ENCODE results near the gene KIF2C. TPM values are rescaled to one million over a fixed set of nuclear protein-coding genes. Genes with fewer than 3 reads are reported as not detected.

Gene KIF2C
- total and polyA plus RNA-seq, 2 donors (not counting 1 experiment from before 2014, with no cell fraction given) = 0.25 to 0.69 TPM

GRCh38 chr1:44705470-44705869 lies 34.2 kb upstream of the KIF2C start:
- DNase-seq = no peak
- H3K27ac Mint-ChIP-seq = no peak overlapping the region
- ATAC-seq (ENCODE audit: low read depth) = no peak
- no peak overlapping the region for H2AFZ ChIP-seq (ENCODE audit: insufficient read depth, low read depth, low read length, poor library complexity, severe bottlenecking)
- ChIA-PET POLR2A (no interaction called here), CTCF (no interaction called here)
- H3K36me3 ChIP-seq (replicated peaks in 1 of 2; ENCODE audit: control extremely low read depth in 1 of 2, control insufficient read depth in 1 of 2, extremely low read depth in 1 of 2, insufficient read depth in 2 of 2, low read length in 1 of 2) = no peaks in the 10 kb centered on the region
- no peak overlapping the region for H3K9ac ChIP-seq (ENCODE audit: low read length)
- no peak overlapping the region for H3K27ac ChIP-seq (ENCODE audit: low read length in 2 of 2)
- H3K9me3 ChIP-seq (ENCODE audit: control extremely low read depth in 1 of 3, control insufficient read depth in 2 of 3, insufficient read depth in 1 of 3, low read length in 2 of 3) = no peaks in the 10 kb centered on the region
- intact Hi-C loops (cut with micrococcal nuclease) = no loop called here
- peaks cover 9% of the 10 kb centered on the region for H3K79me2 ChIP-seq (ENCODE audit: control insufficient read depth, insufficient read depth, low read length)
- no peaks in the 10 kb centered on the region for H3K27me3 ChIP-seq (replicated peaks in 1 of 4; ENCODE audit: control extremely low read depth in 1 of 4, control insufficient read depth in 3 of 4, insufficient read depth in 4 of 4, low read length in 3 of 4)
- H3K4me3 Mint-ChIP-seq = no peak overlapping the region
- no peak overlapping the region for H3K4me2 ChIP-seq (replicated peaks; ENCODE audit: low read depth, low read length, poor library complexity, severe bottlenecking)
- no peaks in the 10 kb centered on the region for H4K20me1 ChIP-seq (ENCODE audit: control insufficient read depth, insufficient read depth, low read length, poor library complexity, severe bottlenecking)
- TF ChIP-seq EZH2 (IDR thresholded peaks at IDR 0.05; ENCODE audit: borderline replicate concordance, insufficient read depth, low read depth, low read length, poor library complexity, severe bottlenecking) = no peak
- no peak for TF ChIP-seq CTCF (IDR thresholded peaks at IDR 0.05)
- H3K4me1 ChIP-seq (ENCODE audit: control insufficient read depth in 2 of 2, insufficient read depth in 2 of 2, low read length in 2 of 2) = peaks cover 9 to 13% of the 10 kb centered on the region in 2 donors
- no peak overlapping the region for H3K4me3 ChIP-seq (ENCODE audit: control extremely low read depth in 1 of 5, extremely low read depth in 1 of 5, insufficient read depth in 1 of 5, low read depth in 2 of 5, low read length in 4 of 5)
- no peaks in the 10 kb centered on the region for H3K9me3 Mint-ChIP-seq (ENCODE audit: insufficient read depth)
- peaks cover 15% of the 10 kb centered on the region for H3K4me1 Mint-ChIP-seq
- WGBS (ENCODE audit: insufficient coverage) = 93% methylated on average over 3 of the region's 6 CpGs
- H3K27me3 Mint-ChIP-seq = no peaks in the 10 kb centered on the region

GRCh38 chr1:44705938-44706337 lies 33.7 kb upstream of the KIF2C start:
- no peak overlapping the region for H3K27ac ChIP-seq (ENCODE audit: low read length in 2 of 2)
- no peak for TF ChIP-seq EZH2 (IDR thresholded peaks at IDR 0.05; ENCODE audit: borderline replicate concordance, insufficient read depth, low read depth, low read length, poor library complexity, severe bottlenecking)
- TF ChIP-seq CTCF (IDR thresholded peaks at IDR 0.05) = no peak
- H3K4me2 ChIP-seq (replicated peaks; ENCODE audit: low read depth, low read length, poor library complexity, severe bottlenecking) = no peak overlapping the region
- no peaks in the 10 kb centered on the region for H3K9me3 ChIP-seq (ENCODE audit: control extremely low read depth in 1 of 3, control insufficient read depth in 2 of 3, insufficient read depth in 1 of 3, low read length in 2 of 3)
- Mint-ChIP-seq H3K9me3 (ENCODE audit: insufficient read depth) (no peaks in the 10 kb centered on the region), H3K27ac (no peak overlapping the region), H3K4me1 (peaks cover 15% of the 10 kb centered on the region), H3K4me3 (no peak overlapping the region), H3K27me3 (no peaks in the 10 kb centered on the region)
- WGBS (ENCODE audit: insufficient coverage) = 92% methylated on average over 2 of the region's 2 CpGs
- no peak for ATAC-seq (ENCODE audit: low read depth)
- H3K36me3 ChIP-seq (replicated peaks in 1 of 2; ENCODE audit: control extremely low read depth in 1 of 2, control insufficient read depth in 1 of 2, extremely low read depth in 1 of 2, insufficient read depth in 2 of 2, low read length in 1 of 2) = no peaks in the 10 kb centered on the region
- no peak overlapping the region for H2AFZ ChIP-seq (ENCODE audit: insufficient read depth, low read depth, low read length, poor library complexity, severe bottlenecking)
- ChIA-PET CTCF (interaction anchor here (1.1 to 2.2 kb wide), 6 partner anchors 9 to 80 kb away, joined by 3 to 23 read pairs (median 6); no protein-coding TSS in a partner anchor), POLR2A (no interaction called here)
- H3K4me3 ChIP-seq (ENCODE audit: control extremely low read depth in 1 of 5, extremely low read depth in 1 of 5, insufficient read depth in 1 of 5, low read depth in 2 of 5, low read length in 4 of 5) = no peak overlapping the region
- no peaks in the 10 kb centered on the region for H4K20me1 ChIP-seq (ENCODE audit: control insufficient read depth, insufficient read depth, low read length, poor library complexity, severe bottlenecking)
- H3K9ac ChIP-seq (ENCODE audit: low read length) = no peak overlapping the region
- peaks cover 9 to 13% of the 10 kb centered on the region in 2 donors for H3K4me1 ChIP-seq (ENCODE audit: control insufficient read depth in 2 of 2, insufficient read depth in 2 of 2, low read length in 2 of 2)
- H3K79me2 ChIP-seq (ENCODE audit: control insufficient read depth, insufficient read depth, low read length) = peaks cover 9% of the 10 kb centered on the region
- intact Hi-C loops (cut with micrococcal nuclease) = no loop called here
- no peaks in the 10 kb centered on the region for H3K27me3 ChIP-seq (replicated peaks in 1 of 4; ENCODE audit: control extremely low read depth in 1 of 4, control insufficient read depth in 3 of 4, insufficient read depth in 4 of 4, low read length in 3 of 4)
- DNase-seq = no peak

Data from B cell (primary cell).